BJ (cell line): ENCODE measurements around the gene C5AR1. TPM values are rescaled to one million over a fixed set of nuclear protein-coding genes. Genes with fewer than 3 reads are reported as not detected.
"Not testable (repeated sequence)": the region's sequence is repeated elsewhere in the genome, so short reads cannot be mapped to it uniquely, and the experiment has no call there.

Experiments used
- CTCF ChIA-PET: fragments of 350-600 bp; formaldehyde crosslinking; extraction: SDS; loops from one replicate; lab custom pipeline; 2021; ENCODE audit warnings: antibody characterized with exemption, inconsistent platforms; lab: Yijun Ruan, JAX
- POLR2A ChIA-PET: fragments of 300-600 bp; sonication (Branson Sonifier 250); formaldehyde crosslinking; extraction: SDS; loops from one replicate; lab custom pipeline; 2021; ENCODE audit warnings: antibody characterized with exemption; lab: Charles Lee
- DNase-seq: peaks from one replicate; pipeline ENCODE4 v3.0.0-alpha.2; 2011; ENCODE audit warnings: low read depth
- H3K27me3 ChIP-seq: 2 replicates; pipeline ENCODE4 v1.6.0; 2011; ENCODE audit warnings: low read length; ENCODE audit not compliant: control insufficient read depth, insufficient read depth
- H3K36me3 ChIP-seq: 2 replicates; pipeline ENCODE4 v1.5.1; 2011; ENCODE audit warnings: low read length; ENCODE audit not compliant: control insufficient read depth, insufficient read depth
- H3K4me3 ChIP-seq: 2 replicates; pipeline ENCODE4 v1.5.1; 2011; ENCODE audit warnings: low read depth, mild to moderate bottlenecking, control low read depth, low read length
- polyA plus RNA-seq: library from polyadenylated mRNA; depleted of rRNA; stranded (reverse); fragments of >200 nt; gene quantifications from 2 replicates; pipeline ENCODE4 v1.2.3, GENCODE V29; 2011
- TF ChIP-seq, protein P1 (sequence below): IDR thresholded peaks from 2 replicates; pipeline ENCODE4 v1.5.1; 2011; ENCODE audit warnings: low read depth, mild to moderate bottlenecking, control low read depth, inconsistent platforms, low read length, moderate library complexity; ENCODE audit not compliant: insufficient read depth

C5AR1 gene
- polyA plus RNA-seq, 1 experiment, result 0.42 TPM

DNA sequence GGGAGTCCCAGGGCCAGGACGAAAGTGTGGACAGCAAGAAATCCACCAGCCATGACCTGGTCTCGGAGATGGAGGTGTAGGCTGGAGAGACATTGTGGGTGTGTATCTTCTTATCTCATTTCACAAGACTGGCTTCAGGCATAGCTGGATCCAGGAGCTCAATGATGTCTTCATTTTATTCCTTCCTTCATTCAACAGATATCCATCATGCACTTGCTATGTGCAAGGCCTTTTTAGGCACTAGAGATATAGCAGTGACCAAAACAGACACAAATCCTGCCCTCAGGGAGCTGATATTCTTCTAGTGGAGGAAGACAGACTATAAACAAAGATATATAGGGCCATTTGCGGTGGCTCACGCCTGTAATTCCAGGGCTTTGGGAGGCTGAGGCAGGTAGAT, 32.1 kb downstream of the C5AR1 start:
- ChIA-PET CTCF (no interaction called here), POLR2A (no interaction called here)
- DNase-seq, result no peak
- TF ChIP-seq, protein P1, sequence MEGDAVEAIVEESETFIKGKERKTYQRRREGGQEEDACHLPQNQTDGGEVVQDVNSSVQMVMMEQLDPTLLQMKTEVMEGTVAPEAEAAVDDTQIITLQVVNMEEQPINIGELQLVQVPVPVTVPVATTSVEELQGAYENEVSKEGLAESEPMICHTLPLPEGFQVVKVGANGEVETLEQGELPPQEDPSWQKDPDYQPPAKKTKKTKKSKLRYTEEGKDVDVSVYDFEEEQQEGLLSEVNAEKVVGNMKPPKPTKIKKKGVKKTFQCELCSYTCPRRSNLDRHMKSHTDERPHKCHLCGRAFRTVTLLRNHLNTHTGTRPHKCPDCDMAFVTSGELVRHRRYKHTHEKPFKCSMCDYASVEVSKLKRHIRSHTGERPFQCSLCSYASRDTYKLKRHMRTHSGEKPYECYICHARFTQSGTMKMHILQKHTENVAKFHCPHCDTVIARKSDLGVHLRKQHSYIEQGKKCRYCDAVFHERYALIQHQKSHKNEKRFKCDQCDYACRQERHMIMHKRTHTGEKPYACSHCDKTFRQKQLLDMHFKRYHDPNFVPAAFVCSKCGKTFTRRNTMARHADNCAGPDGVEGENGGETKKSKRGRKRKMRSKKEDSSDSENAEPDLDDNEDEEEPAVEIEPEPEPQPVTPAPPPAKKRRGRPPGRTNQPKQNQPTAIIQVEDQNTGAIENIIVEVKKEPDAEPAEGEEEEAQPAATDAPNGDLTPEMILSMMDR, result no peak
- no peaks in the 10 kb centered on the region for H3K36me3 ChIP-seq
- H3K4me3 ChIP-seq, result no peak overlapping the region
- H3K27me3 ChIP-seq, result no peaks in the 10 kb centered on the region

DNA sequence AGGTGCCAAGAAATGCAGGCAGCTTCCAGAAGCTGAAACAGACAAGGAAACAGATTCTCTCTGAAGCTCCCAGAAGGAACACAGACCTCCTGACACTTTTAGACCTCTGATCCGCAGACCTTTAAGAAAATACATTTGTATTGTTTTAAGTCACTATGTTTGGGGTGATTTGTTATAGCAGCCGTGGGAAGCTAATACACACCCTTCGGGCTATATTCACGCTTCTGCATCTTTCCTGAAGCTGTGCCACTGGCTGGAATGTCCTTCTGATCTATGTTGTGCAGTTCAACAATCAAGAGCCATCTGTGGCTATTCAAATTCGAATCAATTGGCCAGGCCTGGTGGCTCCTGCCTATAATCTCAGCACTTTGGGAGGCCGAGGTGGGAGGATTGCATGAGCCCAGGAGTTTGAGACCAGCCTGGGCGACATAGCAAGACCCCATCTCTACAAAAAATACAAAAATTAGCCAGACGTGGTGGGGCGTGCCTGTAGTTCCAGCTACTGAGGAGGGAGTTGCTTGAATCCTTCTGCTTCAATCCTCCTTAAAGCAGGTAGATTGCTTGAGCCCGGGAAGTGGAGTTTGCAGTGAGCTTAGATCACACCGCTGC, 33.6 kb downstream of the C5AR1 start:
- Histone ChIP-seq H3K36me3 (no peaks in the 10 kb centered on the region), H3K27me3 (no peaks in the 10 kb centered on the region), H3K4me3 (no peak overlapping the region)
- no peak for DNase-seq
- TF ChIP-seq, protein P1, result no peak
- CTCF ChIA-PET, result interaction anchor here (1.1 kb wide), 1 partner anchor 47 kb away, joined by 3 read pairs; no protein-coding TSS in a partner anchor
- POLR2A ChIA-PET, result no interaction called here

DNA sequence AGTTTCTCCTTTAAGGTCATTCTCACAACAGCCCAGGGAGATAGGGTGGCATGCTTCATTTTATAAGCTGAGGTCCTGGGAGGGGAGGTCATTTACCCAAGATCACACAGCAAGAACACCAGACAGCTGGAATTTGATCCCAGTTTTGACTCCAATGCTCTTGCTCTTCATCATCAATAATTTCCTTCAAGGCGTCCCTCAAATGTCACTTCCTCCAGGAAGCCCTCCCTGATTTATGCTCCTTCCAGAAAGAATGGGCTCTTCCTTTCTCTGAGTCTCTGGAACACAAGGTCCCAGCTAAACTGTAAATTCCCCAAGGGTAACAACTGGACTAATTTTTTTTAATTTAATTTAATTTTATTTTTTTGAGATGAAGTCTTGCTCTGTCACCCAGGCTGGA, 34.8 kb downstream of the C5AR1 start:
- ChIA-PET CTCF (interaction anchor here (1.1 to 1.8 kb wide), 2 partner anchors 11 to 39 kb away, joined by 3 to 5 read pairs; no protein-coding TSS in a partner anchor), POLR2A (interaction anchor here (0.7 kb wide), 1 partner anchor 55 kb away, joined by 3 read pairs; no protein-coding TSS in a partner anchor)
- Histone ChIP-seq H3K36me3 (no peaks in the 10 kb centered on the region), H3K27me3 (no peaks in the 10 kb centered on the region), H3K4me3 (no peak overlapping the region)
- TF ChIP-seq, protein P1, result no peak
- DNase-seq, result no peak

DNA sequence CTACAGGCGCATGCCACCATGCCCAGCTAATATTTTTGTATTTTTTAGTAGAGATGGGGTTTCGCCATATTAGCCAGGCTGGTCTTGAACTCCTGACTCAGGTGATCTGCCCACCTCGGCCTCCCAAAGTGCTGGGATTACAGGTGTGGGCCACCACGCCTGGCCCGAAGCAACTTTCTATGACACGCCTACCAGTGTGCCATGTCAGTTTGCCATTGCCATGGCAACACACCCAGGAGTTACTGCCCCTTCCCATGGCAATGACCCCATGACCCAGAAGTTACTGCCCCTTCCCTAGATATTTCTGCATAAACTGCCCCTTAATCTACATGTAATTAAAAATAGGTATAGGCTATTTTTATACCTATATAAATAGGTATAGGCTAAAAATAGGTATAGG, 36.4 kb downstream of the C5AR1 start:
- POLR2A ChIA-PET, H3K4me3 ChIP-seq, DNase-seq, H3K27me3 ChIP-seq, H3K36me3 ChIP-seq: not testable (repeated sequence)
- CTCF ChIA-PET, result interaction anchor here (0.7 to 1.0 kb wide), 2 partner anchors 49 to 51 kb away, joined by 3 read pairs; no protein-coding TSS in a partner anchor

DNA sequence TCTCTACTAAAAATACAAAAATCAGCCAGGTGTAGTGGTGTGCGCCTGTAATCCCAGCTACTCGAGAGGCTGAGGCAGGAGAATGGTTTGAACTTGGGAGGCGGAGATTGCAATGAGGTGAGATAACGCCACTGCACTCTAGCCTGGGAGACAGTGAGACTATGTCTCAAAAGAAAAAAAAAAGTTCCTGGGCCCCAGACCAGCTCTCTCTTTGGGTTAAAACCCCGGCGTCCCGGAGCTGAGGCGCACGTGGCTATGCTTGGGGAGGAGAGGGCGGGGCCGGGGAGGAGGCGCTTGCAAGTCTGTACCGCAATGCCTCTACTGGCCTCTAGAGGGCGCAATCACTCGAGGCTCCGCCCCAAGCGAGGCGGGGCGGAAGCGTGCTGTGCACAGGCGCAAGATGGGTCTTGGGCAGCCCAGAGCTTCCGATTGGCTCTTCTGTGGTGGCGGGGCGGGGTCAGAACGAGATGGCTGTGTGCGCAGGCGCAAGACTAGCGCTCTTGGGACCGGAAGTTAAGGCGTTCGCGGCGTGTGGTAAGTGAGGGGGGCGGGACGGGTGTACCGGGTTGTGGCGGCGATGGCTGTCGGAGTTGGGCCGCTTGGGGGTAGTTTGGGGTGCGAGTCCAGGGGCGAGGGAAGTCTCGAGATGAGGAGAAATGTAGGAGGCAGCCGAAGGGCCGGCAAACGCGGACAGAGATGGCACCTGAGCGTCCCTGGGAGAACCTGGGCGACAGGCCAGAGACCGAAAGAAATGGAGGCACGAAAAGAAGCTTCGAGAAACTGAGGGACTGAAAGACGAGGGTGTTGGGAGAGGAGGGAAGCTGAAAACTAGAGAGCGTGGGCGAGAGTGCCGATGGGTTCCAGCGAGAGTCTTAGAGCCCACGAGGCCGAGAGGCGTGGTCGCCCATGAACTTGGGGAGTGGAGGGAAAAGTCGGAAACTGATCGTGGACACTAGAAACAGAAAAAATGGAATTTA, 39.4 kb downstream of the C5AR1 start, which contains the start of gene DHX34:
TSS of gene DHX34 (plus strand) at position 497 of the 977 bp plus-strand sequence. CDS start 3,716 bp downstream, outside the sequence.
- ChIA-PET CTCF (interaction anchor here (0.6 to 3.2 kb wide), 32 partner anchors 9 to 636 kb away, joined by 3 to 32 read pairs (median 5); partner anchors contain the start of genes C5AR2, MEIS3 and NOP53), POLR2A (interaction anchor here (0.6 to 0.7 kb wide), 3 partner anchors 56 to 688 kb away, joined by 3 to 20 read pairs (median 9); no protein-coding TSS in a partner anchor)

More for the DNA sequence above, 39.4 kb downstream of the C5AR1 start, which contains the start of gene DHX34:
- Histone ChIP-seq H3K4me3 (peak within 1 kb of the TSS; percentile 61), H3K27me3 (no peaks in the 10 kb centered on the region), H3K36me3 (peaks cover 8% of the 10 kb centered on the region; the same call in 1 of the 2 replicates)
- DNase-seq, result peak; percentile 98
- TF ChIP-seq, protein P1, result peak; percentile 100
